H1 (cell line): ENCODE measurements around the gene AFAP1L1. TPM values are rescaled to one million over a fixed set of nuclear protein-coding genes. Genes with fewer than 3 reads are reported as not detected.
A peak's percentile ranks its signal among the peaks of the same experiment; 100 is the strongest.

Source experiments
- CTCF ChIA-PET: fragments of 300-600 bp; sonication (Branson Sonifier 250); formaldehyde crosslinking; loops from one replicate; lab custom pipeline; 2021; ENCODE audit not compliant: partially characterized antibody; lab: Charles Lee
- POLR2A ChIA-PET: fragments of 300-600 bp; sonication (Branson Sonifier 250); formaldehyde crosslinking; loops from one replicate; lab custom pipeline; 2021; ENCODE audit warnings: inconsistent platforms; ENCODE audit not compliant: partially characterized antibody; lab: Charles Lee
- DNase-seq, 2 experiments: peaks; one replicate each; pipeline versions ENCODE4 v3.0.0 to v3.0.0-alpha.2; 2010 to 2022; ENCODE audit warnings: low spot score in 2 of 2, low read depth in 1 of 2, mixed read lengths in 1 of 2
- FAIRE-seq: peaks from 2 replicates; lab custom pipeline; 2011; peaks lifted over from hg19 to GRCh38; lab: Jason Lieb, UNC
- H2AFZ ChIP-seq: 2 replicates; pipeline ENCODE4 v1.8.1; 2012; ENCODE audit warnings: low read length, inconsistent platforms
- H2AK5ac ChIP-seq: 2 replicates; pipeline ENCODE4 v1.6.1; 2013; ENCODE audit warnings: low read depth, low read length
- H2BK120ac ChIP-seq: replicated peaks from 2 replicates; pipeline ENCODE3; 2013; ENCODE audit warnings: low read depth, low read length, inconsistent platforms
- H2BK12ac ChIP-seq: 2 replicates; pipeline ENCODE4 v1.6.1; 2013; ENCODE audit warnings: low read depth, low read length
- H2BK15ac ChIP-seq: 2 replicates; pipeline ENCODE4 v1.6.1; 2013; ENCODE audit warnings: low read length
- H2BK20ac ChIP-seq: 2 replicates; pipeline ENCODE4 v1.6.1; 2013; ENCODE audit warnings: low read length
- H2BK5ac ChIP-seq: 2 replicates; pipeline ENCODE4 v1.6.1; 2013; ENCODE audit warnings: low read depth, low read length
- H3K14ac ChIP-seq: 2 replicates; pipeline ENCODE4 v1.6.1; 2013; ENCODE audit warnings: inconsistent platforms; ENCODE audit not compliant: insufficient read length
- H3K18ac ChIP-seq: 2 replicates; pipeline ENCODE4 v1.6.1; 2013; ENCODE audit warnings: low read length; ENCODE audit errors: extremely low read depth
- H3K23ac ChIP-seq: 2 replicates; pipeline ENCODE4 v1.6.1; 2013; ENCODE audit warnings: inconsistent platforms; ENCODE audit not compliant: insufficient read length
- H3K23me2 ChIP-seq: 2 replicates; pipeline ENCODE4 v1.6.1; 2013; ENCODE audit warnings: low read depth, low read length
- H3K27ac ChIP-seq: 2 replicates; pipeline ENCODE4 v1.6.1; 2011; ENCODE audit warnings: low read depth, low read length, inconsistent platforms
- H3K27me3 ChIP-seq, 4 experiments: replicated peaks in 1 of 4; 1 replicate in 1 of 4; 2 replicates in 3 of 4; pipeline versions ENCODE4 v1.6.1 to v1.8.1; 2011 to 2013; ENCODE audit warnings: low read length in 3 of 4, mild to moderate bottlenecking in 3 of 4, inconsistent platforms in 2 of 4, mixed read lengths in 2 of 4, moderate library complexity in 1 of 4; ENCODE audit not compliant: control insufficient read depth in 3 of 4, insufficient read depth in 3 of 4; ENCODE audit errors: extremely low read depth in 1 of 4
- H3K36me3 ChIP-seq, 4 experiments: 2 replicates each; pipeline versions ENCODE4 v1.6.1 to v1.8.1; 2011 to 2013; ENCODE audit warnings: mild to moderate bottlenecking in 4 of 4, low read length in 3 of 4, moderate library complexity in 2 of 4, control low read depth in 1 of 4, inconsistent platforms in 1 of 4; ENCODE audit not compliant: insufficient read depth in 4 of 4, control insufficient read depth in 2 of 4
- H3K4ac ChIP-seq: replicated peaks from 2 replicates; pipeline ENCODE3; 2013; ENCODE audit warnings: low read length, low read depth, mixed read lengths, inconsistent platforms; ENCODE audit not compliant: insufficient read length
- H3K4me1 ChIP-seq, 4 experiments: replicated peaks in 1 of 4; 1 replicate in 1 of 4; 2 replicates in 3 of 4; pipeline versions ENCODE4 v1.6.1 to v1.8.1; 2011 to 2013; ENCODE audit warnings: low read length in 3 of 4, inconsistent platforms in 2 of 4, mixed read lengths in 1 of 4; ENCODE audit not compliant: insufficient read depth in 4 of 4, control insufficient read depth in 3 of 4
- H3K4me2 ChIP-seq, 2 experiments: 2 replicates each; pipeline versions ENCODE4 v1.6.1 to v1.8.1; 2011 to 2013; ENCODE audit warnings: low read depth in 2 of 2, low read length in 2 of 2, control low read depth in 1 of 2, inconsistent platforms in 1 of 2, mild to moderate bottlenecking in 1 of 2; ENCODE audit not compliant: insufficient read depth in 1 of 2
- H3K4me3 ChIP-seq, 4 experiments: fragments of 200-600, 300-600 bp in 1 of 4; sonication (generic), shearing (Covaris generic), sonication (Bioruptor Twin) in 1 of 4; 2 replicates each; pipeline versions ENCODE4 v1.5.1 to v1.8.1; 2011 to 2016; ENCODE audit warnings: low read length in 4 of 4, low read depth in 3 of 4, control low read depth in 2 of 4, inconsistent platforms in 2 of 4, mild to moderate bottlenecking in 2 of 4, mixed read lengths in 1 of 4, moderate library complexity in 1 of 4; ENCODE audit not compliant: insufficient read depth in 2 of 4; ENCODE audit errors: extremely low read depth in 1 of 4
- H3K56ac ChIP-seq: replicated peaks from 2 replicates; pipeline ENCODE3; 2013; ENCODE audit warnings: low read depth, mild to moderate bottlenecking, mixed read lengths, low read length, inconsistent platforms; ENCODE audit not compliant: insufficient read length
- H3K79me1 ChIP-seq: 2 replicates; pipeline ENCODE4 v1.6.1; 2013; ENCODE audit warnings: low read depth, low read length, control low read depth
- H3K79me2 ChIP-seq, 2 experiments: 2 replicates each; pipeline versions ENCODE4 v1.6.1 to v1.8.1; 2012 to 2013; ENCODE audit warnings: low read length in 2 of 2, mild to moderate bottlenecking in 2 of 2, inconsistent platforms in 1 of 2; ENCODE audit not compliant: insufficient read depth in 2 of 2, control insufficient read depth in 1 of 2
- H3K9ac ChIP-seq, 4 experiments: replicated peaks in 1 of 4; 1 replicate in 1 of 4; 2 replicates in 3 of 4; pipeline versions ENCODE4 v1.6.1 to v1.8.1; 2011 to 2013; ENCODE audit warnings: low read depth in 3 of 4, low read length in 3 of 4, control low read depth in 2 of 4, mild to moderate bottlenecking in 2 of 4, moderate library complexity in 2 of 4, inconsistent platforms in 1 of 4; ENCODE audit errors: extremely low read depth in 1 of 4
- H3K9me3 ChIP-seq, 2 experiments: 2 replicates each; pipeline versions ENCODE4 v1.6.1 to v1.8.1; 2012 to 2013; ENCODE audit warnings: mild to moderate bottlenecking in 2 of 2, moderate library complexity in 2 of 2, control low read depth in 1 of 2, inconsistent platforms in 1 of 2, low read depth in 1 of 2, low read length in 1 of 2, mixed read lengths in 1 of 2; ENCODE audit not compliant: insufficient read depth in 2 of 2
- H4K20me1 ChIP-seq, 2 experiments: replicated peaks in 1 of 2; 2 replicates each; pipeline versions ENCODE3 to v1.8.1; 2011 to 2013; ENCODE audit warnings: inconsistent platforms in 2 of 2, low read length in 2 of 2, mild to moderate bottlenecking in 1 of 2; ENCODE audit not compliant: insufficient read depth in 2 of 2, control insufficient read depth in 1 of 2
- H4K5ac ChIP-seq: 2 replicates; pipeline ENCODE4 v1.6.1; 2013; ENCODE audit warnings: low read length, low read depth, mixed read lengths, inconsistent platforms; ENCODE audit not compliant: insufficient read length
- H4K8ac ChIP-seq: 2 replicates; pipeline ENCODE4 v1.8.0; 2013; ENCODE audit warnings: mild to moderate bottlenecking, moderate library complexity, low read length, inconsistent platforms; ENCODE audit not compliant: insufficient read depth; ENCODE audit errors: extremely low read depth
- H4K91ac ChIP-seq: replicated peaks from 2 replicates; pipeline ENCODE3; 2013; ENCODE audit warnings: low read length, mixed read lengths, inconsistent platforms; ENCODE audit not compliant: insufficient read length
- EP300 ChIP-seq, 2 experiments: IDR thresholded peaks; 1 replicate in 1 of 2; 2 replicates in 1 of 2; pipeline ENCODE4 v1.6.1; 2011 to 2012; ENCODE audit warnings: low read depth in 2 of 2, low read length in 2 of 2, mild to moderate bottlenecking in 2 of 2, borderline replicate concordance in 1 of 2, inconsistent platforms in 1 of 2, moderate library complexity in 1 of 2
- GABPA ChIP-seq: IDR thresholded peaks from 2 replicates; pipeline ENCODE4 v1.6.1; 2011; ENCODE audit warnings: mild to moderate bottlenecking, low read length, moderate library complexity, borderline replicate concordance; ENCODE audit not compliant: insufficient read depth
- RBBP5 ChIP-seq: IDR thresholded peaks from 2 replicates; pipeline ENCODE4 v1.7.1; 2012; ENCODE audit warnings: low read depth, mild to moderate bottlenecking, inconsistent platforms, low read length, moderate library complexity, borderline replicate concordance
- RXRA ChIP-seq: IDR thresholded peaks from 2 replicates; pipeline ENCODE4 v1.6.1; 2011; ENCODE audit warnings: low read depth, mild to moderate bottlenecking, low read length, moderate library complexity; ENCODE audit not compliant: insufficient read depth
- SRF ChIP-seq: IDR thresholded peaks from 2 replicates; pipeline ENCODE4 v1.6.1; 2011; ENCODE audit warnings: mild to moderate bottlenecking, low read depth, low read length, moderate library complexity
- TAF1 ChIP-seq: IDR thresholded peaks from 2 replicates; pipeline ENCODE4 v1.6.1; 2011; ENCODE audit warnings: mild to moderate bottlenecking, low read depth, low read length
- ZNF274 ChIP-seq: IDR thresholded peaks from 2 replicates; pipeline ENCODE4 v1.7.0; 2012; ENCODE audit warnings: low read length, borderline replicate concordance; ENCODE audit errors: extremely low read depth
- WGBS, 2 experiments: shearing (Covaris generic) in 1 of 2; methylation state at CpG; one replicate each; pipeline versions ENCODE4 v1.1.6 to v1.1.7; 2013 to 2015; ENCODE audit warnings: low lambda C conversion rate in 2 of 2, mixed read lengths in 2 of 2, inconsistent platforms in 1 of 2, low coverage in 1 of 2, missing lambda C conversion rate in 1 of 2; ENCODE audit not compliant: insufficient replicate concordance in 2 of 2, insufficient coverage in 1 of 2, insufficient read length in 1 of 2; ENCODE audit errors: extremely low coverage in 1 of 2, missing lambda C conversion rate in 1 of 2; 5-methylcytosine and 5-hydroxymethylcytosine counted together
- polyA plus RNA-seq, 7 experiments: library from polyadenylated mRNA; depleted of rRNA in 3 of 7; stranded (reverse) in 5 of 7; unstranded in 2 of 7; fragments of >200 nt in 5 of 7; fragments of 200-250 nt in 2 of 7; gene quantifications; 1 replicate in 5 of 7; 2 replicates in 1 of 7; 4 replicates in 1 of 7; pipeline versions ENCODE4 v1.2.1 to v1.2.3, GENCODE V29; 2011 to 2013; ENCODE audit warnings: missing spikeins in 2 of 7, mixed read lengths in 2 of 7
- total RNA-seq: library from RNA; stranded (reverse); fragmentation: NEBNext Ultra II Directional; extraction: Animal tissue kit (Norgen Biotek cat#: 25700); gene quantifications from 2 replicates; pipeline ENCODE4 v1.2.1, GENCODE V29; 2021

Gene AFAP1L1
- total and polyA plus RNA-seq, 2 of the 8 experiments (the other 6 are each of a cell fraction or from before 2014, with no cell fraction given), result 0.79 to 4.7 TPM

DNA sequence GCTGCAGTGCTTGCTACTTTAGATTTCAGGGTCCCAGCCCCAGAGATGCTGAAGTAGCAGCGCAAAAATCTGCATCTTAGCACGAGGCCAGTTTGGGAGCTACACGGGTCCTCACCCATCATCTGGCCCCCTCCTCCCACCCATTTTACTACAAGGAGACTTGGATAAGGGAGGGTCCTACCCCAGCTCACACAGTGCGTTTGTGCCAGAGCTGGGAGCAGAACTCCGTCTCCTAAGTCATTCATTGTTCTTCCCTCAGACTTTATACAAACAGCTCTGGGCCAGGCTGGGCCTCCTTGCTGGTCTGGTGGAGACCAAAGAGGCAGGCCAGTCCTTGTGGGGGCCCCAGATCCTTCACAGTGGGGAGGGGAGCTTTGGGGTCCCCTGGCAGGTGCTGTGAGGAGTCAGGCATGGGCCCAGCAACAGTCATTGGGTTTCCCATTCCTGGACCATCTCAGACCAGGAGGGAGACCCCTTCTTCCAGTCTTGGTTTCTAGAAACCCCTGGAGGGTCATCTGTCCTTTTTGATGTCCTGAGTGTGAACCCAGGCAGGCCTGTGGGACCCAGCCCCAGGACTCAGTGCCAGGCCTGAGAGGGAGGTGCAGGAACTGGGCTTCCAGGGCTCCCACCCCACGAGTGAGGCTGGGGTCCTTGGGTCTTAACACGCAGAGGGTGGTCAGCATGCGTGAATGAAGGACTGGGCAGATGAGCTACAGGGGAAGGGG, 109.8 kb downstream of the AFAP1L1 start:
- no peak overlapping the region for H2AK5ac ChIP-seq
- H2BK120ac ChIP-seq, result no peak overlapping the region
- no peaks in the 10 kb centered on the region for H3K79me2 ChIP-seq
- H3K4ac ChIP-seq, result no peak overlapping the region
- DNase-seq (no peak), FAIRE-seq (no peak)
- WGBS, 2 experiments, result 61% methylated on average over 8 of the region's 8 CpGs; no CpG with 5 or more reads in 1 of the 2 experiments
- H2BK20ac ChIP-seq, result no peak overlapping the region
- H2BK5ac ChIP-seq, result no peak overlapping the region; the same call in 1 of the 2 replicates
- no peaks in the 10 kb centered on the region for H4K20me1 ChIP-seq
- no peak overlapping the region for H3K56ac ChIP-seq
- ChIA-PET CTCF (interaction anchor here (0.5 to 46.1 kb wide), 40 partner anchors 8 to 1299 kb away, joined by 3 to 1310 read pairs (median 4); partner anchors contain the start of genes GRPEL2 and PCYOX1L), POLR2A (interaction anchor here (0.5 to 1.6 kb wide), 7 partner anchors 10 to 54 kb away, joined by 3 to 5 read pairs (median 3); no protein-coding TSS in a partner anchor)
- H3K9me3 ChIP-seq, result no peaks in the 10 kb centered on the region
- H3K14ac ChIP-seq, result no peak overlapping the region
- no peaks in the 10 kb centered on the region for H3K36me3 ChIP-seq
- peak overlapping the region; percentile 90; the same call in 1 of the 2 replicates for H4K8ac ChIP-seq
- no peak overlapping the region for H3K4me2 ChIP-seq
- peak overlapping the region; percentile 81; the same call in 1 of the 2 replicates for H2AFZ ChIP-seq
- H3K4me1 ChIP-seq, result no peaks in the 10 kb centered on the region; a peak in 3 of 7 replicates
- no peaks in the 10 kb centered on the region for H3K27me3 ChIP-seq
- H3K27ac ChIP-seq, result no peak overlapping the region
- no peak overlapping the region for H2BK12ac ChIP-seq
- H3K18ac ChIP-seq, result peak overlapping the region; percentile 81; the same call in 1 of the 2 replicates
- H3K23ac ChIP-seq, result no peak overlapping the region
- H3K23me2 ChIP-seq, result no peaks in the 10 kb centered on the region
- no peak overlapping the region for H4K91ac ChIP-seq
- no peak overlapping the region for H4K5ac ChIP-seq
- no peak overlapping the region for H3K4me3 ChIP-seq
- no peak overlapping the region for H3K9ac ChIP-seq
- no peaks in the 10 kb centered on the region for H3K79me1 ChIP-seq
- H2BK15ac ChIP-seq, result no peak overlapping the region
- TF ChIP-seq SRF (no peak), TAF1 (no peak), RBBP5 (no peak), GABPA (no peak), EP300 (IDR thresholded peaks at IDR 0.05; ENCODE audit: borderline replicate concordance in 1 of 2, low read depth in 2 of 2, low read length in 2 of 2) (no peak), RXRA (no peak), ZNF274 (no peak)
